H9 (cell line): Measurements from ENCODE around the gene PTPRH. TPM values are rescaled to one million over a fixed set of nuclear protein-coding genes. Genes with fewer than 3 reads are reported as not detected.

Source experiments
- DNase-seq: peaks from one replicate; pipeline ENCODE4 v3.0.0-alpha.2; 2017
- H2AFZ ChIP-seq: one replicate; pipeline ENCODE4 v1.6.1; 2013; ENCODE audit warnings: mild to moderate bottlenecking, low read length, control low read depth, moderate library complexity
- H2AK5ac ChIP-seq: 2 replicates; pipeline ENCODE4 v1.6.1; 2013; ENCODE audit warnings: low read length, control low read depth, mixed read lengths; ENCODE audit not compliant: insufficient read length
- H2BK120ac ChIP-seq: one replicate; pipeline ENCODE4 v1.6.1; 2013; ENCODE audit warnings: low read depth, mild to moderate bottlenecking, low read length, control low read depth, inconsistent platforms; ENCODE audit not compliant: poor library complexity, severe bottlenecking
- H2BK12ac ChIP-seq: 2 replicates; pipeline ENCODE4 v1.6.1; 2013; ENCODE audit warnings: low read length, control low read depth, mixed read lengths, low read depth; ENCODE audit not compliant: insufficient read length
- H2BK15ac ChIP-seq: 2 replicates; pipeline ENCODE4 v1.6.1; 2013; ENCODE audit warnings: low read depth, low read length, control low read depth
- H2BK20ac ChIP-seq: one replicate; pipeline ENCODE4 v1.6.1; 2013; ENCODE audit warnings: low read depth, mild to moderate bottlenecking, low read length, control low read depth, inconsistent platforms; ENCODE audit not compliant: poor library complexity, severe bottlenecking
- H2BK5ac ChIP-seq: 2 replicates; pipeline ENCODE4 v1.6.1; 2013; ENCODE audit warnings: low read length, control low read depth, mixed read lengths; ENCODE audit not compliant: insufficient read length
- H3K14ac ChIP-seq: 2 replicates; pipeline ENCODE4 v1.6.1; 2013; ENCODE audit warnings: low read length, control low read depth; ENCODE audit not compliant: insufficient read depth
- H3K18ac ChIP-seq: 2 replicates; pipeline ENCODE4 v1.6.1; 2013; ENCODE audit warnings: low read depth, mild to moderate bottlenecking, mixed read lengths, low read length, control low read depth; ENCODE audit not compliant: insufficient read length
- H3K23ac ChIP-seq: 2 replicates; pipeline ENCODE4 v1.6.1; 2013; ENCODE audit warnings: low read length, control low read depth, mixed read lengths, low read depth; ENCODE audit not compliant: insufficient read length
- H3K23me2 ChIP-seq: 2 replicates; pipeline ENCODE4 v1.6.1; 2013; ENCODE audit warnings: low read depth, mild to moderate bottlenecking, mixed read lengths, low read length, control low read depth; ENCODE audit not compliant: insufficient read length, poor library complexity, severe bottlenecking
- H3K27ac ChIP-seq: 2 replicates; pipeline ENCODE4 v1.5.1; 2013; ENCODE audit warnings: low read length, control low read depth, mixed read lengths, low read depth; ENCODE audit not compliant: insufficient read length
- H3K27me3 ChIP-seq: 2 replicates; pipeline ENCODE4 v1.6.1; 2013; ENCODE audit warnings: low read length, control low read depth, inconsistent platforms; ENCODE audit not compliant: insufficient read depth
- H3K4ac ChIP-seq: 2 replicates; pipeline ENCODE4 v1.6.1; 2013; ENCODE audit warnings: low read depth, mild to moderate bottlenecking, control low read depth, inconsistent platforms, low read length, moderate library complexity
- H3K4me1 ChIP-seq: 2 replicates; pipeline ENCODE4 v1.6.1; 2013; ENCODE audit warnings: low read length, control low read depth, inconsistent platforms; ENCODE audit not compliant: insufficient read depth
- H3K4me2 ChIP-seq: 2 replicates; pipeline ENCODE4 v1.6.1; 2013; ENCODE audit warnings: low read length, control low read depth, mixed read lengths; ENCODE audit not compliant: insufficient read length, insufficient read depth
- H3K56ac ChIP-seq: 2 replicates; pipeline ENCODE4 v1.6.1; 2013; ENCODE audit warnings: low read depth, mild to moderate bottlenecking, mixed read lengths, low read length, control low read depth; ENCODE audit not compliant: insufficient read length
- H3K79me1 ChIP-seq: 2 replicates; pipeline ENCODE4 v1.6.1; 2013; ENCODE audit warnings: low read depth, mild to moderate bottlenecking, moderate library complexity, low read length, control low read depth, inconsistent platforms; ENCODE audit not compliant: insufficient read depth, poor library complexity, severe bottlenecking
- H3K79me2 ChIP-seq: 2 replicates; pipeline ENCODE4 v1.6.1; 2013; ENCODE audit warnings: low read length, control low read depth, inconsistent platforms; ENCODE audit not compliant: insufficient read depth
- H3K9ac ChIP-seq: 2 replicates; pipeline ENCODE4 v1.6.1; 2013; ENCODE audit warnings: low read length, control low read depth, mixed read lengths; ENCODE audit not compliant: insufficient read length; ENCODE audit errors: extremely low read depth
- H3K9me3 ChIP-seq: one replicate; pipeline ENCODE4 v1.6.1; 2013; ENCODE audit warnings: low read depth, low read length, inconsistent platforms; ENCODE audit not compliant: control insufficient read depth
- H3T11ph ChIP-seq: one replicate; pipeline ENCODE4 v1.6.1; 2013; ENCODE audit warnings: mild to moderate bottlenecking, low read length, control low read depth, inconsistent platforms
- H4K20me1 ChIP-seq: one replicate; pipeline ENCODE4 v1.6.1; 2013; ENCODE audit not compliant: control insufficient read depth, insufficient read length, insufficient read depth
- H4K5ac ChIP-seq: 2 replicates; pipeline ENCODE4 v1.6.1; 2013; ENCODE audit warnings: low read depth, mild to moderate bottlenecking, mixed read lengths, low read length, control low read depth; ENCODE audit not compliant: insufficient read length
- H4K8ac ChIP-seq: replicated peaks from 2 replicates; pipeline ENCODE4 v1.6.1; 2013; ENCODE audit warnings: low read length, control low read depth, mixed read lengths, low read depth; ENCODE audit not compliant: insufficient read length
- H4K91ac ChIP-seq: 2 replicates; pipeline ENCODE4 v1.6.1; 2013; ENCODE audit warnings: low read depth, mild to moderate bottlenecking, moderate library complexity, mixed read lengths, low read length, control low read depth; ENCODE audit not compliant: insufficient read length
- H3K27ac Mint-ChIP-seq, 3 experiments: 2 replicates in 2 of 3; 3 replicates in 1 of 3; pipeline ENCODE4 v1.8.0; 2020 to 2021; ENCODE audit warnings: mixed read lengths in 3 of 3, mild to moderate bottlenecking in 1 of 3, moderate library complexity in 1 of 3
- H3K27me3 Mint-ChIP-seq: 2 replicates; pipeline ENCODE4 v1.8.0; 2021; ENCODE audit warnings: low read depth, mild to moderate bottlenecking, moderate library complexity, mixed read lengths
- H3K36me3 Mint-ChIP-seq, 3 experiments: 2 replicates in 2 of 3; 3 replicates in 1 of 3; pipeline ENCODE4 v1.8.0; 2020 to 2021; ENCODE audit warnings: low read depth in 3 of 3, mixed read lengths in 3 of 3; ENCODE audit not compliant: insufficient read depth in 1 of 3
- H3K4me1 Mint-ChIP-seq, 2 experiments: 2 replicates each; pipeline ENCODE4 v1.8.0; 2020; ENCODE audit warnings: mixed read lengths in 2 of 2
- H3K4me3 Mint-ChIP-seq, 2 experiments: 2 replicates in 1 of 2; 3 replicates in 1 of 2; pipeline ENCODE4 v1.8.0; 2020 to 2021; ENCODE audit warnings: mild to moderate bottlenecking in 2 of 2, mixed read lengths in 2 of 2, moderate library complexity in 1 of 2
- H3K9me3 Mint-ChIP-seq, 2 experiments: 2 replicates in 1 of 2; 3 replicates in 1 of 2; pipeline ENCODE4 v1.8.0; 2020; ENCODE audit warnings: mild to moderate bottlenecking in 2 of 2, mixed read lengths in 2 of 2, moderate library complexity in 1 of 2
- WGBS: extraction: QIAGEN DNeasy Blood & Tissue Kit; methylation state at CpG from one replicate; pipeline ENCODE4 v1.1.7; 2013; ENCODE audit warnings: missing lambda C conversion rate, low lambda C conversion rate, mixed read lengths; ENCODE audit not compliant: insufficient read length; ENCODE audit errors: extremely low coverage; 5-methylcytosine and 5-hydroxymethylcytosine counted together
- total RNA-seq: library from RNA; stranded (reverse); gene quantifications from 2 replicates; pipeline ENCODE4 v1.2.1, GENCODE V29; 2021
- TF ChIP-seq, protein P1 (sequence below): fragments of 200-600 bp; sonication (generic); conservative IDR thresholded peaks from 3 replicates; pipeline ENCODE4 v1.8.0; 2021; ENCODE audit warnings: antibody characterized with exemption, mild to moderate bottlenecking

Gene PTPRH
- total RNA-seq, 1 experiment from 2014 or later: 0.24 TPM

DNA sequence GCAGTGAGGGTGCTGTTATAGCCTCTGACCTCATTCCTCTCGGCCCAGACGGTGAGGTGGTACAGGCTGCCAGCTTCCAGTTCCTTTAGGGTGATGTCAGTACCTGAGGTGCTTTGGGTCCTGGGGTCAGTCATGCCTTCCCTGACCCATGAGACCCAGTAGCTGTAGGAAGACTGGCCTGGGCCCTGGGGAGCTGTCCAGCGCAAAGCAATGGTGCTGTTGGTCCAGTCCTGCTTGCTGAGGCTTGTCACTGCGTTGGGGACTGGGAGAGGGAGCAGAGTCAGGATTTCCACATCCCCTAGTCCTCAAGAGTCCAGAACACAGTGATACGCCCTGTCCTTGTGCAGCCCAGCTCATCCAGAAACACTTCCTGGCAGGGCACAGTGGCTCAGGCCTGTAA is 10.7 kb downstream of the PTPRH start:
- Histone ChIP-seq H3T11ph (no peak overlapping the region), H4K5ac (no peak overlapping the region), H3K14ac (no peak overlapping the region), H3K23me2 (no peaks in the 10 kb centered on the region), H3K9me3 (no peaks in the 10 kb centered on the region), H3K79me2 (no peaks in the 10 kb centered on the region), H3K4me1 (no peaks in the 10 kb centered on the region), H3K4ac (no peak overlapping the region), H2BK5ac (no peak overlapping the region), H2BK120ac (no peak overlapping the region), H3K79me1 (no peaks in the 10 kb centered on the region), H3K18ac (no peak overlapping the region), H2BK20ac (no peak overlapping the region), H2AFZ (no peak overlapping the region), H2BK12ac (no peak overlapping the region), H3K9ac (no peak overlapping the region), H4K8ac (no peak overlapping the region), H3K27me3 (no peaks in the 10 kb centered on the region), H4K91ac (no peak overlapping the region), H2AK5ac (no peak overlapping the region), H4K20me1 (no peaks in the 10 kb centered on the region), H3K27ac (no peak overlapping the region), H3K4me2 (no peak overlapping the region), H2BK15ac (no peak overlapping the region), H3K23ac (no peak overlapping the region), H3K56ac (no peak overlapping the region)
- TF ChIP-seq, protein P1, sequence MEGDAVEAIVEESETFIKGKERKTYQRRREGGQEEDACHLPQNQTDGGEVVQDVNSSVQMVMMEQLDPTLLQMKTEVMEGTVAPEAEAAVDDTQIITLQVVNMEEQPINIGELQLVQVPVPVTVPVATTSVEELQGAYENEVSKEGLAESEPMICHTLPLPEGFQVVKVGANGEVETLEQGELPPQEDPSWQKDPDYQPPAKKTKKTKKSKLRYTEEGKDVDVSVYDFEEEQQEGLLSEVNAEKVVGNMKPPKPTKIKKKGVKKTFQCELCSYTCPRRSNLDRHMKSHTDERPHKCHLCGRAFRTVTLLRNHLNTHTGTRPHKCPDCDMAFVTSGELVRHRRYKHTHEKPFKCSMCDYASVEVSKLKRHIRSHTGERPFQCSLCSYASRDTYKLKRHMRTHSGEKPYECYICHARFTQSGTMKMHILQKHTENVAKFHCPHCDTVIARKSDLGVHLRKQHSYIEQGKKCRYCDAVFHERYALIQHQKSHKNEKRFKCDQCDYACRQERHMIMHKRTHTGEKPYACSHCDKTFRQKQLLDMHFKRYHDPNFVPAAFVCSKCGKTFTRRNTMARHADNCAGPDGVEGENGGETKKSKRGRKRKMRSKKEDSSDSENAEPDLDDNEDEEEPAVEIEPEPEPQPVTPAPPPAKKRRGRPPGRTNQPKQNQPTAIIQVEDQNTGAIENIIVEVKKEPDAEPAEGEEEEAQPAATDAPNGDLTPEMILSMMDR: no peak
- Mint-ChIP-seq H3K9me3 (no peaks in the 10 kb centered on the region; a peak in 2 of 5 replicates), H3K27ac (no peak overlapping the region), H3K4me3 (no peak overlapping the region), H3K27me3 (peaks cover 33% of the 10 kb centered on the region), H3K36me3 (no peaks in the 10 kb centered on the region), H3K4me1 (peaks cover 0 to 2% of the 10 kb centered on the region in 2 experiments; a peak in 1 of 4 replicates)
- no CpG with 5 or more reads among the region's 5 CpGs for WGBS
- no peak for DNase-seq
